ENCODE measurements around the gene UQCRQ.

GRCh38 chr5:132884548-132884947 lies 18.1 kb downstream of the UQCRQ start:
- TF ChIP-seq ARNT (IDR thresholded peaks at IDR 0.05) (no peak), TP53 (CRISPR knock-in tag; conservative IDR thresholded peaks at IDR 0.05) (no peak), KLF16 (CRISPR knock-in tag; IDR thresholded peaks at IDR 0.05) (no peak), RAD21 (CRISPR knock-in tag; IDR thresholded peaks at IDR 0.05) (no peak), TARDBP (CRISPR knock-in tag; IDR thresholded peaks at IDR 0.05) (no peak)
